ENCODE data around the gene TOMM5.

DNA sequence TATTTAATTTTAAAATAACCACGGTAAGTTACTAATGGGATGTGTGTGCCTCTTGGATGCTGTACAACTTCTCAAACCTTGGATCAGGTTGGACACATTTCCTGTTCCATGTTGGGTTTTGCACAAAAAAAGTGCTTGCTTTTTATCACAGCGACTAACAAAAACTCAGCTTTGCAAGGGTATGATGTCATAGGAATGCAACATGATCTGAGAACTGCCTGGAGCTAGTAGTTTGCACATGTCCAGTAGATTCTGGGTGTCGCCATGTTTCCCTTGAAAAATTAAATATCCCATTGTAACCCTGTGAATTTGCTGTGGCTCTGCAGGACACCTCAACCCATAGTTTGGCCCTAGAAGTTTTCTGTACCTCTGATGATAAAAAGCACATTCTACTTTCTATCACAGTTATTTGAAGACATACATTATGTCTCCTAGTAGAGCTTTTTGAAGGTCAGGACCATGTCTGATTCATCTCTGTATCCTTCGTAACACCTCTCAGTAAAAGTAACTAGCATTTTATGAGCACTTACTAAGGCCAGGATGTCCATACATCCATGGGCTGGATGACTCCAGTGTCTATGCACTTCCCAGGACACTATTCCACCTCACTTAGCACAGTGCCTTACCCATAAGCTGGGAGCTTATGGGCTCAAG, 46.8 kb upstream of the TOMM5 start:
- TF ChIP-seq, protein P1, sequence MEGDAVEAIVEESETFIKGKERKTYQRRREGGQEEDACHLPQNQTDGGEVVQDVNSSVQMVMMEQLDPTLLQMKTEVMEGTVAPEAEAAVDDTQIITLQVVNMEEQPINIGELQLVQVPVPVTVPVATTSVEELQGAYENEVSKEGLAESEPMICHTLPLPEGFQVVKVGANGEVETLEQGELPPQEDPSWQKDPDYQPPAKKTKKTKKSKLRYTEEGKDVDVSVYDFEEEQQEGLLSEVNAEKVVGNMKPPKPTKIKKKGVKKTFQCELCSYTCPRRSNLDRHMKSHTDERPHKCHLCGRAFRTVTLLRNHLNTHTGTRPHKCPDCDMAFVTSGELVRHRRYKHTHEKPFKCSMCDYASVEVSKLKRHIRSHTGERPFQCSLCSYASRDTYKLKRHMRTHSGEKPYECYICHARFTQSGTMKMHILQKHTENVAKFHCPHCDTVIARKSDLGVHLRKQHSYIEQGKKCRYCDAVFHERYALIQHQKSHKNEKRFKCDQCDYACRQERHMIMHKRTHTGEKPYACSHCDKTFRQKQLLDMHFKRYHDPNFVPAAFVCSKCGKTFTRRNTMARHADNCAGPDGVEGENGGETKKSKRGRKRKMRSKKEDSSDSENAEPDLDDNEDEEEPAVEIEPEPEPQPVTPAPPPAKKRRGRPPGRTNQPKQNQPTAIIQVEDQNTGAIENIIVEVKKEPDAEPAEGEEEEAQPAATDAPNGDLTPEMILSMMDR (conservative IDR thresholded peaks at IDR 0.05; ENCODE audit: low read depth, low read length): no peak
- no peak for TF ChIP-seq RCOR1 (IDR thresholded peaks at IDR 0.05; ENCODE audit: insufficient replicate concordance, low read length)
- TF ChIP-seq POLR2A (IDR thresholded peaks at IDR 0.05; ENCODE audit: low read depth, low read length): no peak
- no peak for TF ChIP-seq CHD1 (IDR thresholded peaks at IDR 0.05; ENCODE audit: low read depth, low read length)
- TF ChIP-seq MAZ (IDR thresholded peaks at IDR 0.05; ENCODE audit: borderline replicate concordance, low read depth, low read length): no peak
- TF ChIP-seq NFE2L2 (IDR thresholded peaks at IDR 0.05; ENCODE audit: low read depth, low read length): no peak
- TF ChIP-seq FOS (IDR thresholded peaks at IDR 0.05; ENCODE audit: low read depth, low read length): no peak
- no peak for TF ChIP-seq CEBPB (IDR thresholded peaks at IDR 0.05; ENCODE audit: low read depth, low read length)
- TF ChIP-seq MAFK (IDR thresholded peaks at IDR 0.05; ENCODE audit: low read depth, low read length): no peak
